Vagina (tissue), 2 donors: ENCODE measurements around the gene SULT2B1.

ENCODE experiments used
- CTCF ChIP-seq, 3 experiments: fragments of 450-650 bp in 2 of 3; fragments of 200-600 bp in 1 of 3; sonication (generic) in 1 of 3; IDR thresholded peaks; one replicate each; pipeline ENCODE4 v1.5.1; 2017 to 2019; ENCODE audit warnings: antibody characterized with exemption in 3 of 3, mild to moderate bottlenecking in 2 of 3, moderate library complexity in 2 of 3
- POLR2A ChIP-seq, 2 donors: fragments of 450-650 bp; IDR thresholded peaks; one replicate each; pipeline ENCODE4 v1.6.1; 2017; ENCODE audit warnings: antibody characterized with exemption in 2 of 2, mild to moderate bottlenecking in 2 of 2, moderate library complexity in 2 of 2
- POLR2AphosphoS5 ChIP-seq, 2 donors: sonication (generic); formaldehyde crosslinking; IDR thresholded peaks; one replicate each; pipeline ENCODE4 v1.9.0; 2017; ENCODE audit warnings: antibody characterized with exemption in 2 of 2, mild to moderate bottlenecking in 2 of 2, low read depth in 1 of 2; ENCODE audit not compliant: insufficient read depth in 1 of 2

- TF ChIP-seq POLR2A (IDR thresholded peaks at IDR 0.05) (no peak), CTCF (IDR thresholded peaks at IDR 0.05) (no peak), POLR2AphosphoS5 (IDR thresholded peaks at IDR 0.05; ENCODE audit: insufficient read depth in 1 of 2, low read depth in 1 of 2) (no peak)
Measured at GRCh38 chr19:48508729-48509411, 43.1 kb upstream of the SULT2B1 start.
